Liver (tissue), 3 donors: ENCODE measurements around the gene HDLBP.
"Not testable (repeated sequence)": the region's sequence is repeated elsewhere in the genome, so short reads cannot be mapped to it uniquely, and the experiment has no call there.

ENCODE experiments used
- CTCF ChIP-seq: fragments of 150-350 bp; IDR thresholded peaks from 2 replicates; pipeline ENCODE4 v1.5.1; 2017; ENCODE audit warnings: improper control_type of control experiment, low read depth, low read length; ENCODE audit not compliant: missing input control
- EGR1 ChIP-seq, 2 donors: IDR thresholded peaks; 2 replicates each; pipeline ENCODE4 v1.6.1; 2016 to 2018; ENCODE audit warnings: antibody characterized with exemption in 2 of 2, low read depth in 2 of 2
- GABPA ChIP-seq, 2 donors: IDR thresholded peaks in 1 of 2; conservative IDR thresholded peaks in 1 of 2; 2 replicates each; pipeline ENCODE4 v1.6.1; 2016; ENCODE audit warnings: antibody characterized with exemption in 2 of 2, mild to moderate bottlenecking in 1 of 2, moderate library complexity in 1 of 2
- HNF4A ChIP-seq, 2 donors: conservative IDR thresholded peaks; 2 replicates each; pipeline ENCODE4 v1.6.1; 2016; ENCODE audit warnings: antibody characterized with exemption in 2 of 2, mild to moderate bottlenecking in 2 of 2
- HNF4G ChIP-seq: IDR thresholded peaks from 2 replicates; pipeline ENCODE4 v1.6.1; 2016; ENCODE audit warnings: antibody characterized with exemption
- MAX ChIP-seq: IDR thresholded peaks from 2 replicates; pipeline ENCODE4 v1.6.1; 2016; ENCODE audit warnings: antibody characterized with exemption
- NR2F2 ChIP-seq: IDR thresholded peaks from 2 replicates; pipeline ENCODE4 v1.6.1; 2016; ENCODE audit warnings: antibody characterized with exemption
- RAD21 ChIP-seq, 2 donors: IDR thresholded peaks; 2 replicates each; pipeline ENCODE4 v1.6.1; 2016; ENCODE audit warnings: antibody characterized with exemption in 2 of 2, mild to moderate bottlenecking in 2 of 2
- REST ChIP-seq: IDR thresholded peaks from 2 replicates; pipeline ENCODE4 v1.6.1; 2016; ENCODE audit warnings: antibody characterized with exemption, mild to moderate bottlenecking
- RXRA ChIP-seq, 2 donors: IDR thresholded peaks; 2 replicates each; pipeline ENCODE4 v1.6.1; 2017 to 2018; ENCODE audit warnings: antibody characterized with exemption in 2 of 2, mild to moderate bottlenecking in 1 of 2
- SP1 ChIP-seq: IDR thresholded peaks from 2 replicates; pipeline ENCODE4 v1.6.1; 2018; ENCODE audit warnings: antibody characterized with exemption, mild to moderate bottlenecking
- TAF1 ChIP-seq: conservative IDR thresholded peaks from 2 replicates; pipeline ENCODE4 v1.6.1; 2016; ENCODE audit warnings: antibody characterized with exemption, mild to moderate bottlenecking
- YY1 ChIP-seq: IDR thresholded peaks from 2 replicates; pipeline ENCODE4 v1.6.1; 2016; ENCODE audit warnings: antibody characterized with exemption, mild to moderate bottlenecking
- donor health status: healthy.
- donor health status: healthy.

GRCh38 chr2:241197246-241197645 is 118.2 kb downstream of the HDLBP start:
- TF ChIP-seq CTCF; RXRA (IDR thresholded peaks at IDR 0.05); HNF4G; SP1; REST; RAD21 (IDR thresholded peaks at IDR 0.05); YY1; MAX; HNF4A (conservative IDR thresholded peaks at IDR 0.05); EGR1 (IDR thresholded peaks at IDR 0.05; ENCODE audit: low read depth in 2 of 2); GABPA (IDR thresholded peaks at IDR 0.05 in 1 of 2, conservative IDR thresholded peaks at IDR 0.05 in 1 of 2); NR2F2; TAF1: not testable (repeated sequence)
